ACC112 (cell line): Measurements from ENCODE around the gene TMEM255B.

Source experiments
- H2AFZ ChIP-seq: fragments of 200-600 bp; sonication (generic); one replicate; pipeline ENCODE4 v1.6.0; 2017; ENCODE audit warnings: antibody characterized with exemption, low read length; ENCODE audit not compliant: unreplicated experiment
- H3K27ac ChIP-seq: fragments of 200-600 bp; sonication (generic); 2 replicates; pipeline ENCODE4 v1.5.1; 2014; ENCODE audit warnings: low read depth, mild to moderate bottlenecking, antibody characterized with exemption, low read length, moderate library complexity
- H3K27me3 ChIP-seq: fragments of 200-600 bp; sonication (generic); 2 replicates; pipeline ENCODE4 v1.6.1; 2014; ENCODE audit warnings: mild to moderate bottlenecking, antibody characterized with exemption, low read length, moderate library complexity, mixed read lengths; ENCODE audit not compliant: insufficient read depth
- H3K36me3 ChIP-seq: fragments of 200-600 bp; sonication (generic); 2 replicates; pipeline ENCODE4 v1.6.1; 2016; ENCODE audit warnings: mild to moderate bottlenecking, antibody characterized with exemption, low read length, moderate library complexity, mixed read lengths; ENCODE audit not compliant: insufficient read depth
- H3K4me1 ChIP-seq: fragments of 200-600 bp; sonication (generic); one replicate; pipeline ENCODE4 v1.6.1; 2016; ENCODE audit warnings: low read length, mixed read lengths; ENCODE audit not compliant: insufficient read depth, unreplicated experiment, control insufficient read depth
- H3K4me3 ChIP-seq: fragments of 200-600 bp; sonication (generic); 2 replicates; pipeline ENCODE4 v1.5.1; 2014; ENCODE audit warnings: mild to moderate bottlenecking, low read depth, low read length
- H3K79me2 ChIP-seq: fragments of 200-600 bp; sonication (generic); one replicate; pipeline ENCODE4 v1.6.0; 2016; ENCODE audit warnings: low read length; ENCODE audit not compliant: control insufficient read depth, unreplicated experiment, insufficient read depth

TMEM255B gene

GRCh38 chr13:113735750-113736149 is 23.3 kb upstream of the TMEM255B start:
- Histone ChIP-seq H3K27ac (no peak overlapping the region), H3K27me3 (no peaks in the 10 kb centered on the region), H3K4me1 (no peaks in the 10 kb centered on the region), H3K36me3 (no peaks in the 10 kb centered on the region), H3K4me3 (no peak overlapping the region), H3K79me2 (no peaks in the 10 kb centered on the region), H2AFZ (no peak overlapping the region)

GRCh38 chr13:113736258-113736731 is 22.7 kb upstream of the TMEM255B start:
- H3K27me3 ChIP-seq = no peaks in the 10 kb centered on the region
- no peaks in the 10 kb centered on the region for H3K4me1 ChIP-seq
- no peak overlapping the region for H3K4me3 ChIP-seq
- H3K36me3 ChIP-seq = no peaks in the 10 kb centered on the region
- H2AFZ ChIP-seq = no peak overlapping the region
- H3K79me2 ChIP-seq = no peaks in the 10 kb centered on the region
- H3K27ac ChIP-seq = no peak overlapping the region

GRCh38 chr13:113737803-113738202 is 21.2 kb upstream of the TMEM255B start:
- Histone ChIP-seq H3K36me3 (no peaks in the 10 kb centered on the region), H3K79me2 (no peaks in the 10 kb centered on the region), H3K4me1 (peaks cover 7% of the 10 kb centered on the region), H3K27ac (no peak overlapping the region), H3K4me3 (no peak overlapping the region), H2AFZ (no peak overlapping the region), H3K27me3 (no peaks in the 10 kb centered on the region)

GRCh38 chr13:113739527-113740285 is 19.3 kb upstream of the TMEM255B start:
- no peak overlapping the region for H3K4me3 ChIP-seq
- H3K27ac ChIP-seq = no peak overlapping the region
- H3K27me3 ChIP-seq = no peaks in the 10 kb centered on the region
- H2AFZ ChIP-seq = no peak overlapping the region
- H3K36me3 ChIP-seq = no peaks in the 10 kb centered on the region
- peaks cover 7% of the 10 kb centered on the region for H3K4me1 ChIP-seq
- H3K79me2 ChIP-seq = no peaks in the 10 kb centered on the region

GRCh38 chr13:113740286-113740556 is 18.8 kb upstream of the TMEM255B start:
- Histone ChIP-seq H3K4me1 (peaks cover 7% of the 10 kb centered on the region), H3K27ac (no peak overlapping the region), H3K79me2 (no peaks in the 10 kb centered on the region), H3K27me3 (no peaks in the 10 kb centered on the region), H2AFZ (no peak overlapping the region), H3K36me3 (no peaks in the 10 kb centered on the region), H3K4me3 (no peak overlapping the region)

GRCh38 chr13:113740661-113741060 is 18.4 kb upstream of the TMEM255B start:
- H3K4me1 ChIP-seq = peaks cover 7% of the 10 kb centered on the region
- H3K4me3 ChIP-seq = no peak overlapping the region
- H2AFZ ChIP-seq = no peak overlapping the region
- no peaks in the 10 kb centered on the region for H3K36me3 ChIP-seq
- no peaks in the 10 kb centered on the region for H3K27me3 ChIP-seq
- H3K79me2 ChIP-seq = no peaks in the 10 kb centered on the region
- no peak overlapping the region for H3K27ac ChIP-seq

- Histone ChIP-seq H3K79me2 (no peaks in the 10 kb centered on the region), H3K4me1 (peaks cover 7% of the 10 kb centered on the region), H3K4me3 (no peak overlapping the region), H3K36me3 (no peaks in the 10 kb centered on the region), H3K27me3 (no peaks in the 10 kb centered on the region), H3K27ac (no peak overlapping the region), H2AFZ (no peak overlapping the region)
Observed at GRCh38 chr13:113741191-113741668, 17.8 kb upstream of the TMEM255B start.

- H3K36me3 ChIP-seq = no peaks in the 10 kb centered on the region
- no peak overlapping the region for H2AFZ ChIP-seq
- peaks cover 7% of the 10 kb centered on the region for H3K4me1 ChIP-seq
- H3K79me2 ChIP-seq = no peaks in the 10 kb centered on the region
- H3K4me3 ChIP-seq = no peak overlapping the region
- H3K27ac ChIP-seq = no peak overlapping the region
- H3K27me3 ChIP-seq = no peaks in the 10 kb centered on the region
Observed at GRCh38 chr13:113742000-113742441, 17.0 kb upstream of the TMEM255B start.

GRCh38 chr13:113742445-113743120 is 16.4 kb upstream of the TMEM255B start:
- peaks cover 7% of the 10 kb centered on the region for H3K4me1 ChIP-seq
- no peaks in the 10 kb centered on the region for H3K79me2 ChIP-seq
- H3K27ac ChIP-seq = no peak overlapping the region
- H2AFZ ChIP-seq = no peak overlapping the region
- H3K4me3 ChIP-seq = no peak overlapping the region
- no peaks in the 10 kb centered on the region for H3K27me3 ChIP-seq
- H3K36me3 ChIP-seq = no peaks in the 10 kb centered on the region

- H3K36me3 ChIP-seq = no peaks in the 10 kb centered on the region
- H3K27me3 ChIP-seq = no peaks in the 10 kb centered on the region
- no peak overlapping the region for H2AFZ ChIP-seq
Observed at GRCh38 chr13:113743366-113744195, 15.4 kb upstream of the TMEM255B start.

More at GRCh38 chr13:113743366-113744195, 15.4 kb upstream of the TMEM255B start:
- H3K79me2 ChIP-seq = no peaks in the 10 kb centered on the region
- peaks cover 7% of the 10 kb centered on the region for H3K4me1 ChIP-seq
- no peak overlapping the region for H3K27ac ChIP-seq
- H3K4me3 ChIP-seq = no peak overlapping the region
